Loucy (cell line): ENCODE results near the gene ZNRD2.

Experiments used
- CTCF ChIP-seq: fragments of 200-600 bp; sonication (generic); conservative IDR thresholded peaks from 2 replicates; pipeline ENCODE4 v1.5.1; 2014; ENCODE audit warnings: mild to moderate bottlenecking, antibody characterized with exemption, low read length
- EZH2phosphoT487 ChIP-seq: fragments of 200-600 bp; IDR thresholded peaks from 2 replicates; pipeline ENCODE4 v1.6.1; 2018; ENCODE audit warnings: antibody characterized with exemption, mild to moderate bottlenecking, moderate library complexity, borderline replicate concordance

GRCh38 chr11:65541093-65541982 is 28.9 kb upstream of the ZNRD2 start:
- TF ChIP-seq CTCF (peak; percentile 6; the same call in 1 of the 2 replicates), EZH2phosphoT487 (no peak)
